ENCODE measurements around the gene ITSN1. TPM values are rescaled to one million over a fixed set of nuclear protein-coding genes. Genes with fewer than 3 reads are reported as not detected.

The ITSN1 gene
- total RNA-seq, 2 donors from 2014 or later, result 15.0 to 47.5 TPM

DNA sequence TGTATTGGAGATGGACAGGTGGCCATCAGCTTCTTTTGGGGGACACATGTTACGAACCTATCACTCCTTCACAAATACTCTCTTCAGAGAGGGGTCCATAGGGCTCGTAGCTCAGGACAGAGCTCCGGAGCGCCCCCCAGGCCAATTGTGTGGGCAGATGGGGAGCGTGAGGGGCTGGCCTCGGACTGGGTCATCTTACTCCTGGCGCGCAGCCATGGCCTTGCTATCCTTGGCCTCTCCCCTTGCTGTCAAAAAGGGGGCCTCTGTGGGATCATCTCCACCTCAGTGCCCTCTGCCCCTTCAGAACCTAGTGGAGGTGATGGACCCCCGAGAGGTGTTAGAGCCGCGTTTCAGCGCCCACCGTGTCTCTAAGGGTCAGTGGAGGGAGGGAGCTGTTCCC is 238.3 kb downstream of the ITSN1 start:
- ATAC-seq (no peak), DNase-seq (no peak)
- Histone ChIP-seq H3K9me3 (no peaks in the 10 kb centered on the region), H3K4me1 (no peaks in the 10 kb centered on the region), H3K27me3 (no peaks in the 10 kb centered on the region), H3K4me3 (no peak overlapping the region), H3K27ac (no peak overlapping the region), H3K36me3 (replicated peaks in 1 of 2; ENCODE audit: insufficient read depth in 1 of 2, low read depth in 2 of 2) (no peaks in the 10 kb centered on the region)
- TF ChIP-seq POLR2A (IDR thresholded peaks at IDR 0.05), result no peak
- TF ChIP-seq, protein P1, sequence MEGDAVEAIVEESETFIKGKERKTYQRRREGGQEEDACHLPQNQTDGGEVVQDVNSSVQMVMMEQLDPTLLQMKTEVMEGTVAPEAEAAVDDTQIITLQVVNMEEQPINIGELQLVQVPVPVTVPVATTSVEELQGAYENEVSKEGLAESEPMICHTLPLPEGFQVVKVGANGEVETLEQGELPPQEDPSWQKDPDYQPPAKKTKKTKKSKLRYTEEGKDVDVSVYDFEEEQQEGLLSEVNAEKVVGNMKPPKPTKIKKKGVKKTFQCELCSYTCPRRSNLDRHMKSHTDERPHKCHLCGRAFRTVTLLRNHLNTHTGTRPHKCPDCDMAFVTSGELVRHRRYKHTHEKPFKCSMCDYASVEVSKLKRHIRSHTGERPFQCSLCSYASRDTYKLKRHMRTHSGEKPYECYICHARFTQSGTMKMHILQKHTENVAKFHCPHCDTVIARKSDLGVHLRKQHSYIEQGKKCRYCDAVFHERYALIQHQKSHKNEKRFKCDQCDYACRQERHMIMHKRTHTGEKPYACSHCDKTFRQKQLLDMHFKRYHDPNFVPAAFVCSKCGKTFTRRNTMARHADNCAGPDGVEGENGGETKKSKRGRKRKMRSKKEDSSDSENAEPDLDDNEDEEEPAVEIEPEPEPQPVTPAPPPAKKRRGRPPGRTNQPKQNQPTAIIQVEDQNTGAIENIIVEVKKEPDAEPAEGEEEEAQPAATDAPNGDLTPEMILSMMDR (IDR thresholded peaks at IDR 0.05), result no peak
- intact Hi-C loops (cut with DNase I), result no loop called here
- 80 to 83% methylated on average over 13 of the region's 13 CpGs for WGBS, 2 donors

DNA sequence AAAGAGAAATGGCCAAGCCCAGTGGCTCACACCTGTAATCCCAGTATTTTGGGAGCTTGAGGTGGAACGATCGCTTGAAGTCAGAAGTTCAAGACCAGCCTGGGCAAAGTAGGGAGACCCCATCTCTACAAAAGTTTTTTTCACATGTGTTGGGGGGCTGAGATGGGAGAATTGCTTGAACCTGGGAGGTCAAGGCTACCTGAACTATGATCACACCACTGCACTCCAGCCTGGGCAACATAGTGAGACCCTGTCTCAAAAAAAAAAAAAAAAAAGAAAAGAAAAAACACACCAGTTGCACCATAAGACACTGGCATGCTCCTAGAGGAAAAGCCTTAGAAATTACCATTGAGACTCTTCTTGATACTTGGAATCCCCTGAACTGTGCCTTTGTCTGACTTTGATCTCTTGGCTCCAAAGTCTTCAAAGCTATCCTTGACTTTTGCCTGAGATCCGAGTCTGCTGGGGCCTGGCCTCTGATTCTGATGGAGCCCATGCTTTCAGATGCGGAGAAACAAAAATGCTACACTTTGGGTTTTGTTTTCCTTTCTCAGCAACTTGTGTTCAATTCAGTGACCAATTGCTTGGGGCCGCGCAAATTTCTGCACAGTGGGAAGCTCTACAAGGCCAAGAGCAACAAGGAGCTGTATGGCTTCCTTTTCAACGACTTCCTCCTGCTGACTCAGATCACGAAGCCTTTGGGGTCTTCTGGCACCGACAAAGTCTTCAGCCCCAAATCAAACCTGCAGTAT is 239.6 kb downstream of the ITSN1 start:
- H3K4me3 ChIP-seq, result no peak overlapping the region

GRCh38 chr21:33883118-33883517 is 240.8 kb downstream of the ITSN1 start:
- Histone ChIP-seq H3K36me3 (replicated peaks in 1 of 2; ENCODE audit: insufficient read depth in 1 of 2, low read depth in 2 of 2) (no peaks in the 10 kb centered on the region), H3K4me1 (no peaks in the 10 kb centered on the region), H3K27ac (no peak overlapping the region), H3K4me3 (no peak overlapping the region), H3K9me3 (no peaks in the 10 kb centered on the region), H3K27me3 (no peaks in the 10 kb centered on the region)
- ATAC-seq, result no peak
- TF ChIP-seq POLR2A (IDR thresholded peaks at IDR 0.05), result no peak
- TF ChIP-seq, protein P1 (IDR thresholded peaks at IDR 0.05), result no peak
- intact Hi-C loops (cut with DNase I), result no loop called here
- DNase-seq, result no peak
- WGBS, 2 donors, result 76 to 82% methylated on average over 12 of the region's 12 CpGs

More for the DNA sequence above, 239.6 kb downstream of the ITSN1 start:
- Histone ChIP-seq H3K9me3 (no peaks in the 10 kb centered on the region), H3K27me3 (no peaks in the 10 kb centered on the region), H3K27ac (no peak overlapping the region), H3K36me3 (replicated peaks in 1 of 2; ENCODE audit: insufficient read depth in 1 of 2, low read depth in 2 of 2) (no peaks in the 10 kb centered on the region), H3K4me1 (no peaks in the 10 kb centered on the region)
- ATAC-seq (no peak), DNase-seq (no peak)
- no peak for TF ChIP-seq POLR2A (IDR thresholded peaks at IDR 0.05)
- TF ChIP-seq, protein P1 (IDR thresholded peaks at IDR 0.05), result no peak
- intact Hi-C loops (cut with DNase I), result no loop called here
- WGBS, 2 donors, result 75 to 84% methylated on average over 9 of the region's 9 CpGs

- no peak overlapping the region for H3K27ac ChIP-seq
- TF ChIP-seq POLR2A (IDR thresholded peaks at IDR 0.05), result no peak
- TF ChIP-seq, protein P1 (IDR thresholded peaks at IDR 0.05), result no peak
- WGBS, 2 donors, result 71 to 76% methylated on average over 20 of the region's 20 CpGs
- H3K27me3 ChIP-seq, result no peaks in the 10 kb centered on the region
- no peak overlapping the region for H3K4me3 ChIP-seq
- H3K36me3 ChIP-seq (replicated peaks in 1 of 2; ENCODE audit: insufficient read depth in 1 of 2, low read depth in 2 of 2), result no peaks in the 10 kb centered on the region
- intact Hi-C loops (cut with DNase I), result no loop called here
- ATAC-seq, result no peak
- no peak for DNase-seq
- no peaks in the 10 kb centered on the region for H3K9me3 ChIP-seq
- H3K4me1 ChIP-seq, result no peaks in the 10 kb centered on the region
Observed at GRCh38 chr21:33884376-33885171, 242.3 kb downstream of the ITSN1 start.

All from body of pancreas (tissue), 4 donors.